Measurements from ENCODE around the gene TIRAP.

DNA sequence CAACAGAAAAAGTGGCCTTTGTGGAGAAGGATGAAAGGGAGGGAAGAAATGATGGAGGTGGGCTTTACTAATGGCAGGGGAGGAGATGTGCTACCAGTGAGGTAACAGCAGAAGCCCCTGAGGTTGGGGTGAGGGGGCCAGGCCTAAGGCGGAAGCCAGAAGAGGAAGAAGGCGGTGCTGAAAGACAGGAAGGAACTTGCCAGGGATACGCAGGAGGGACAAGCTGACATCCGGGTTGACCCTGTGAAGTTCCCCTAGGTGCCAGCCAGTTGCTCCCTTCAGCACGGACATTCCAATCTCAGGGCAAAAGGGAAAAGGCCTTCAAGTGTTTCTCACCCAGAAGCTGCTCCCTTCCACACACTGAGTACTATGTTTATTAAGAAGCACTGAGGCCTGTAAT is 2.3 kb upstream of the TIRAP start:
- TF ChIP-seq, protein P1, sequence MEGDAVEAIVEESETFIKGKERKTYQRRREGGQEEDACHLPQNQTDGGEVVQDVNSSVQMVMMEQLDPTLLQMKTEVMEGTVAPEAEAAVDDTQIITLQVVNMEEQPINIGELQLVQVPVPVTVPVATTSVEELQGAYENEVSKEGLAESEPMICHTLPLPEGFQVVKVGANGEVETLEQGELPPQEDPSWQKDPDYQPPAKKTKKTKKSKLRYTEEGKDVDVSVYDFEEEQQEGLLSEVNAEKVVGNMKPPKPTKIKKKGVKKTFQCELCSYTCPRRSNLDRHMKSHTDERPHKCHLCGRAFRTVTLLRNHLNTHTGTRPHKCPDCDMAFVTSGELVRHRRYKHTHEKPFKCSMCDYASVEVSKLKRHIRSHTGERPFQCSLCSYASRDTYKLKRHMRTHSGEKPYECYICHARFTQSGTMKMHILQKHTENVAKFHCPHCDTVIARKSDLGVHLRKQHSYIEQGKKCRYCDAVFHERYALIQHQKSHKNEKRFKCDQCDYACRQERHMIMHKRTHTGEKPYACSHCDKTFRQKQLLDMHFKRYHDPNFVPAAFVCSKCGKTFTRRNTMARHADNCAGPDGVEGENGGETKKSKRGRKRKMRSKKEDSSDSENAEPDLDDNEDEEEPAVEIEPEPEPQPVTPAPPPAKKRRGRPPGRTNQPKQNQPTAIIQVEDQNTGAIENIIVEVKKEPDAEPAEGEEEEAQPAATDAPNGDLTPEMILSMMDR (IDR thresholded peaks at IDR 0.05), result no peak
- TF ChIP-seq POLR2A (IDR thresholded peaks at IDR 0.05), result no peak

Measured in testis (tissue), 2 donors.